Activated CD8-positive, alpha-beta T cell treated with anti-CD3 and anti-CD28 coated beads, Interleukin-2, amount 10 ng/mL, durations not matched to agents 7 days and 5 days (primary cell): ENCODE results near the gene STK32B. TPM values are rescaled to one million over a fixed set of nuclear protein-coding genes. Genes with fewer than 3 reads are reported as not detected.

Source experiments
- ATAC-seq: fragments of 150-1000 bp; cut with Tn5 transposase; one replicate; pipeline ENCODE4 v1.10.0; 2021; ENCODE audit warnings: moderate library complexity
- CTCF ChIA-PET: fragments of 350-600 bp; sonication (Branson Sonifier 250); formaldehyde crosslinking; loops from one replicate; lab custom pipeline; 2021; ENCODE audit warnings: antibody characterized with exemption; lab: Charles Lee
- POLR2A ChIA-PET: fragments of 350-600 bp; sonication (Branson Sonifier 250); formaldehyde crosslinking; loops from one replicate; lab custom pipeline; 2021; ENCODE audit warnings: antibody characterized with exemption; lab: Charles Lee
- DNase-seq: peaks from one replicate; pipeline ENCODE4 v3.0.0-alpha.2; 2020
- H3K27ac Mint-ChIP-seq: one replicate; pipeline ENCODE4 v1.8.0; 2021; ENCODE audit warnings: mild to moderate bottlenecking, mixed read lengths
- H3K27me3 Mint-ChIP-seq: one replicate; pipeline ENCODE4 v1.8.0; 2021; ENCODE audit warnings: low read depth, mixed read lengths
- H3K36me3 Mint-ChIP-seq: one replicate; pipeline ENCODE4 v1.8.0; 2021; ENCODE audit warnings: low read depth, mixed read lengths
- H3K4me1 Mint-ChIP-seq: one replicate; pipeline ENCODE4 v1.8.0; 2021; ENCODE audit warnings: low read depth, mixed read lengths
- H3K4me3 Mint-ChIP-seq: one replicate; pipeline ENCODE4 v1.8.0; 2021; ENCODE audit warnings: mild to moderate bottlenecking, mixed read lengths
- H3K9me3 Mint-ChIP-seq: one replicate; pipeline ENCODE4 v1.8.0; 2022; ENCODE audit warnings: mixed read lengths; ENCODE audit not compliant: insufficient read depth
- total RNA-seq, 2 experiments: library from RNA; stranded (reverse); gene quantifications; one replicate each; pipeline ENCODE4 v1.2.3, GENCODE V29; 2021

Gene STK32B
- total RNA-seq, 2 experiments from 2014 or later: not detected

GRCh38 chr4:5206016-5206790 lies 154.9 kb downstream of the STK32B start:
- ChIA-PET CTCF (no interaction called here), POLR2A (no interaction called here)
- H3K36me3 Mint-ChIP-seq: no peaks in the 10 kb centered on the region
- no peak for DNase-seq
- no peak for ATAC-seq
- no peaks in the 10 kb centered on the region for H3K27me3 Mint-ChIP-seq
- no peaks in the 10 kb centered on the region for H3K9me3 Mint-ChIP-seq
- no peak overlapping the region for H3K4me3 Mint-ChIP-seq
- H3K27ac Mint-ChIP-seq: no peak overlapping the region
- no peaks in the 10 kb centered on the region for H3K4me1 Mint-ChIP-seq

GRCh38 chr4:5209862-5210261 lies 158.6 kb downstream of the STK32B start:
- H3K27me3 Mint-ChIP-seq: no peaks in the 10 kb centered on the region

GRCh38 chr4:5211282-5211839 lies 160.1 kb downstream of the STK32B start:
- ChIA-PET CTCF (no interaction called here), POLR2A (no interaction called here)
- DNase-seq: no peak
- no peak for ATAC-seq
- no peak overlapping the region for H3K4me3 Mint-ChIP-seq
- H3K27me3 Mint-ChIP-seq: no peaks in the 10 kb centered on the region
- H3K4me1 Mint-ChIP-seq: no peaks in the 10 kb centered on the region
- no peaks in the 10 kb centered on the region for H3K9me3 Mint-ChIP-seq
- no peaks in the 10 kb centered on the region for H3K36me3 Mint-ChIP-seq
- no peak overlapping the region for H3K27ac Mint-ChIP-seq

More at GRCh38 chr4:5209862-5210261, 158.6 kb downstream of the STK32B start:
- CTCF ChIA-PET: no interaction called here
- Mint-ChIP-seq H3K4me3 (no peak overlapping the region), H3K9me3 (no peaks in the 10 kb centered on the region), H3K4me1 (no peaks in the 10 kb centered on the region), H3K36me3 (no peaks in the 10 kb centered on the region), H3K27ac (no peak overlapping the region)
- ATAC-seq: no peak
- POLR2A ChIA-PET: no interaction called here
- no peak for DNase-seq

- DNase-seq: no peak
- H3K27ac Mint-ChIP-seq: no peak overlapping the region
- no peak overlapping the region for H3K4me3 Mint-ChIP-seq
- no peaks in the 10 kb centered on the region for H3K9me3 Mint-ChIP-seq
- ChIA-PET POLR2A (no interaction called here), CTCF (no interaction called here)
- H3K36me3 Mint-ChIP-seq: no peaks in the 10 kb centered on the region
- H3K4me1 Mint-ChIP-seq: no peaks in the 10 kb centered on the region
- ATAC-seq: no peak
- no peaks in the 10 kb centered on the region for H3K27me3 Mint-ChIP-seq
These were observed 161.2 kb downstream of the STK32B start for GRCh38 chr4:5212255-5213013.

GRCh38 chr4:5213087-5213595 lies 161.9 kb downstream of the STK32B start:
- Mint-ChIP-seq H3K4me1 (no peaks in the 10 kb centered on the region), H3K4me3 (no peak overlapping the region), H3K27ac (no peak overlapping the region), H3K36me3 (no peaks in the 10 kb centered on the region), H3K9me3 (no peaks in the 10 kb centered on the region), H3K27me3 (no peaks in the 10 kb centered on the region)
- ChIA-PET CTCF (no interaction called here), POLR2A (no interaction called here)
- no peak for DNase-seq
- no peak for ATAC-seq

GRCh38 chr4:5215321-5215720 lies 164.0 kb downstream of the STK32B start:
- no peaks in the 10 kb centered on the region for H3K27me3 Mint-ChIP-seq
- H3K36me3 Mint-ChIP-seq: no peaks in the 10 kb centered on the region
- CTCF ChIA-PET: no interaction called here
- POLR2A ChIA-PET: no interaction called here
- no peak for ATAC-seq
- no peak for DNase-seq
- no peaks in the 10 kb centered on the region for H3K4me1 Mint-ChIP-seq
- H3K27ac Mint-ChIP-seq: no peak overlapping the region
- no peaks in the 10 kb centered on the region for H3K9me3 Mint-ChIP-seq
- no peak overlapping the region for H3K4me3 Mint-ChIP-seq

- Mint-ChIP-seq H3K27ac (no peak overlapping the region), H3K4me3 (no peak overlapping the region), H3K36me3 (no peaks in the 10 kb centered on the region), H3K4me1 (no peaks in the 10 kb centered on the region), H3K27me3 (no peaks in the 10 kb centered on the region), H3K9me3 (peaks cover 14% of the 10 kb centered on the region)
- ChIA-PET CTCF (no interaction called here), POLR2A (no interaction called here)
- ATAC-seq (no peak), DNase-seq (no peak)
These were observed 166.1 kb downstream of the STK32B start for GRCh38 chr4:5217421-5217820.

GRCh38 chr4:5218376-5219069 lies 167.2 kb downstream of the STK32B start:
- no peaks in the 10 kb centered on the region for H3K4me1 Mint-ChIP-seq
- CTCF ChIA-PET: no interaction called here
- ATAC-seq (no peak), DNase-seq (no peak)
- H3K4me3 Mint-ChIP-seq: no peak overlapping the region
- POLR2A ChIA-PET: interaction anchor here (0.7 kb wide), 1 partner anchor 92 kb away, joined by 3 read pairs; no protein-coding TSS in a partner anchor
- no peaks in the 10 kb centered on the region for H3K36me3 Mint-ChIP-seq
- no peak overlapping the region for H3K27ac Mint-ChIP-seq
- no peaks in the 10 kb centered on the region for H3K27me3 Mint-ChIP-seq
- peaks cover 14% of the 10 kb centered on the region for H3K9me3 Mint-ChIP-seq

- no peak overlapping the region for H3K27ac Mint-ChIP-seq
- H3K36me3 Mint-ChIP-seq: no peaks in the 10 kb centered on the region
- peaks cover 14% of the 10 kb centered on the region for H3K9me3 Mint-ChIP-seq
- no peak overlapping the region for H3K4me3 Mint-ChIP-seq
- CTCF ChIA-PET: no interaction called here
- ATAC-seq (no peak), DNase-seq (no peak)
- no peaks in the 10 kb centered on the region for H3K4me1 Mint-ChIP-seq
- H3K27me3 Mint-ChIP-seq: no peaks in the 10 kb centered on the region
- POLR2A ChIA-PET: no interaction called here
These were observed 168.7 kb downstream of the STK32B start for GRCh38 chr4:5220028-5220427.

- POLR2A ChIA-PET: no interaction called here
- DNase-seq (no peak), ATAC-seq (no peak)
- H3K36me3 Mint-ChIP-seq: no peaks in the 10 kb centered on the region
- H3K4me1 Mint-ChIP-seq: no peaks in the 10 kb centered on the region
- CTCF ChIA-PET: no interaction called here
- H3K9me3 Mint-ChIP-seq: peaks cover 14% of the 10 kb centered on the region
- H3K4me3 Mint-ChIP-seq: no peak overlapping the region
- H3K27ac Mint-ChIP-seq: no peak overlapping the region
- H3K27me3 Mint-ChIP-seq: no peaks in the 10 kb centered on the region
These were observed 170.8 kb downstream of the STK32B start for GRCh38 chr4:5222047-5222446.

- H3K4me1 Mint-ChIP-seq: no peaks in the 10 kb centered on the region
- peaks cover 14% of the 10 kb centered on the region for H3K9me3 Mint-ChIP-seq
- H3K27ac Mint-ChIP-seq: no peak overlapping the region
- DNase-seq (no peak), ATAC-seq (no peak)
- no peaks in the 10 kb centered on the region for H3K36me3 Mint-ChIP-seq
- ChIA-PET POLR2A (no interaction called here), CTCF (no interaction called here)
- no peaks in the 10 kb centered on the region for H3K27me3 Mint-ChIP-seq
- no peak overlapping the region for H3K4me3 Mint-ChIP-seq
These were observed 171.7 kb downstream of the STK32B start for GRCh38 chr4:5222951-5223350.
